ENCODE data around the gene CMSS1.
"Not testable (repeated sequence)": the region's sequence is repeated elsewhere in the genome, so short reads cannot be mapped to it uniquely, and the experiment has no call there.

DNA sequence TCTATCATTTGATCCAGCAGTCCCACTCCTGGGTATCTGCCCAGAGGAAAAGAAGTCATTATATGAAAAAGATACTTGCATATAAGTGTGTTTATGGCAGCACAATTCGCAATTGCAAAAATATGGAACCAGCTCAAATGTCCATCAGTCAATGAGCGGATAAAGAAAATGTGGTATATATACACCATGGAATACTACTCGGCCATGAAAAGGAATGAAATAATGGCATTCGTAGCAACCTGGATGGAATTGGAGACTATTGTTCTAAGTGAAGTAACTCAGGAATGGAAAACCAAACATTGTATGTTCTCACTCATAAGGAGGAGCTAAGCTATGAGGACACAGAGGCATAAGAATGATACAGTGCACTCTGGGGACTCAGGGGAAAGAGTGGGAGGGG, 24.3 kb downstream of the CMSS1 start:
- TF ChIP-seq ARNT, TARDBP, SP1, SUZ12 (IDR thresholded peaks at IDR 0.05): not testable (repeated sequence)
